Loucy (cell line): ENCODE results near the gene PROSER3.

ENCODE experiments used
- H2AFZ ChIP-seq: fragments of 200-600 bp; sonication (generic); 2 replicates; pipeline ENCODE4 v1.6.0; 2016; ENCODE audit warnings: antibody characterized with exemption, mild to moderate bottlenecking, low read length, moderate library complexity
- H3F3A ChIP-seq: fragments of 200-600 bp; 2 replicates; pipeline ENCODE4 v1.6.0; 2016; ENCODE audit warnings: antibody characterized with exemption, low read depth, mild to moderate bottlenecking
- H3K27me3 ChIP-seq: fragments of 200-600 bp; sonication (generic); 2 replicates; pipeline ENCODE4 v1.6.1; 2014; ENCODE audit warnings: low read length, mild to moderate bottlenecking; ENCODE audit not compliant: insufficient read depth, poor library complexity, severe bottlenecking
- H3K36me3 ChIP-seq: fragments of 200-600 bp; sonication (generic); 2 replicates; pipeline ENCODE4 v1.6.1; 2016; ENCODE audit warnings: low read length; ENCODE audit not compliant: insufficient read depth
- H3K4me1 ChIP-seq: fragments of 200-600 bp; sonication (generic); 2 replicates; pipeline ENCODE4 v1.5.1; 2014; ENCODE audit warnings: low read length, mild to moderate bottlenecking; ENCODE audit not compliant: insufficient read depth, poor library complexity, severe bottlenecking
- H3K4me2 ChIP-seq: fragments of 200-600 bp; sonication (generic); 2 replicates; pipeline ENCODE4 v1.6.0; 2014; ENCODE audit warnings: antibody characterized with exemption, low read length, low read depth, mild to moderate bottlenecking; ENCODE audit not compliant: poor library complexity, severe bottlenecking
- H3K4me3 ChIP-seq: fragments of 200-600 bp; sonication (generic); 2 replicates; pipeline ENCODE4 v1.5.1; 2014; ENCODE audit warnings: low read length, mild to moderate bottlenecking, mixed read lengths; ENCODE audit not compliant: poor library complexity, severe bottlenecking
- H3K79me2 ChIP-seq: fragments of 200-600 bp; sonication (generic); 2 replicates; pipeline ENCODE4 v1.6.1; 2014; ENCODE audit warnings: low read length; ENCODE audit not compliant: insufficient read depth
- H3K9ac ChIP-seq: fragments of 200-600 bp; sonication (generic); 2 replicates; pipeline ENCODE4 v1.6.0; 2014; ENCODE audit warnings: mild to moderate bottlenecking, low read depth, low read length, moderate library complexity; ENCODE audit not compliant: poor library complexity, severe bottlenecking
- H3K9me2 ChIP-seq: fragments of 200-600 bp; sonication (generic); replicated peaks from 2 replicates; pipeline ENCODE4 v1.6.1; 2016; ENCODE audit warnings: low read depth, low read length, mixed read lengths
- H3K9me3 ChIP-seq: fragments of 200-600 bp; sonication (generic); 2 replicates; pipeline ENCODE4 v1.6.1; 2014; ENCODE audit warnings: mild to moderate bottlenecking, antibody characterized with exemption, low read length, low read depth; ENCODE audit not compliant: insufficient read depth
- H4K20me1 ChIP-seq: fragments of 200-600 bp; sonication (generic); 2 replicates; pipeline ENCODE4 v1.6.0; 2014; ENCODE audit warnings: antibody characterized with exemption, low read length, mild to moderate bottlenecking; ENCODE audit not compliant: insufficient read depth, poor library complexity, severe bottlenecking
- EZH2phosphoT487 ChIP-seq: fragments of 200-600 bp; IDR thresholded peaks from 2 replicates; pipeline ENCODE4 v1.6.1; 2018; ENCODE audit warnings: antibody characterized with exemption, mild to moderate bottlenecking, moderate library complexity, borderline replicate concordance
- TF ChIP-seq, protein P1 (sequence below): fragments of 200-600 bp; sonication (generic); conservative IDR thresholded peaks from 2 replicates; pipeline ENCODE4 v1.5.1; 2014; ENCODE audit warnings: mild to moderate bottlenecking, antibody characterized with exemption, low read length

Gene PROSER3

GRCh38 chr19:35740108-35740422, 17.9 kb upstream of the PROSER3 start:
- H2AFZ ChIP-seq: peak overlapping the region; percentile 96
- TF ChIP-seq, protein P1, sequence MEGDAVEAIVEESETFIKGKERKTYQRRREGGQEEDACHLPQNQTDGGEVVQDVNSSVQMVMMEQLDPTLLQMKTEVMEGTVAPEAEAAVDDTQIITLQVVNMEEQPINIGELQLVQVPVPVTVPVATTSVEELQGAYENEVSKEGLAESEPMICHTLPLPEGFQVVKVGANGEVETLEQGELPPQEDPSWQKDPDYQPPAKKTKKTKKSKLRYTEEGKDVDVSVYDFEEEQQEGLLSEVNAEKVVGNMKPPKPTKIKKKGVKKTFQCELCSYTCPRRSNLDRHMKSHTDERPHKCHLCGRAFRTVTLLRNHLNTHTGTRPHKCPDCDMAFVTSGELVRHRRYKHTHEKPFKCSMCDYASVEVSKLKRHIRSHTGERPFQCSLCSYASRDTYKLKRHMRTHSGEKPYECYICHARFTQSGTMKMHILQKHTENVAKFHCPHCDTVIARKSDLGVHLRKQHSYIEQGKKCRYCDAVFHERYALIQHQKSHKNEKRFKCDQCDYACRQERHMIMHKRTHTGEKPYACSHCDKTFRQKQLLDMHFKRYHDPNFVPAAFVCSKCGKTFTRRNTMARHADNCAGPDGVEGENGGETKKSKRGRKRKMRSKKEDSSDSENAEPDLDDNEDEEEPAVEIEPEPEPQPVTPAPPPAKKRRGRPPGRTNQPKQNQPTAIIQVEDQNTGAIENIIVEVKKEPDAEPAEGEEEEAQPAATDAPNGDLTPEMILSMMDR: no peak
- TF ChIP-seq EZH2phosphoT487: no peak
- H3F3A ChIP-seq: no peaks in the 10 kb centered on the region

GRCh38 chr19:35740423-35741202, 17.4 kb upstream of the PROSER3 start:
- TF ChIP-seq, protein P1: peak; percentile 52
- TF ChIP-seq EZH2phosphoT487: no peak
- no peaks in the 10 kb centered on the region for H4K20me1 ChIP-seq

More at GRCh38 chr19:35740108-35740422, 17.9 kb upstream of the PROSER3 start:
- Histone ChIP-seq H3K4me3 (peak overlapping the region; percentile 79), H3K79me2 (no peaks in the 10 kb centered on the region), H3K27me3 (no peaks in the 10 kb centered on the region), H3K9me3 (no peaks in the 10 kb centered on the region), H3K9ac (peak overlapping the region; percentile 55), H3K4me2 (peak overlapping the region; percentile 74), H3K4me1 (peaks cover 7% of the 10 kb centered on the region), H3K9me2 (no peaks in the 10 kb centered on the region), H3K36me3 (peaks cover 23% of the 10 kb centered on the region; the same call in 1 of the 2 replicates), H4K20me1 (no peaks in the 10 kb centered on the region)

GRCh38 chr19:35741203-35741515, 16.8 kb upstream of the PROSER3 start:
- H2AFZ ChIP-seq: peak overlapping the region; percentile 96
- H3K27me3 ChIP-seq: no peaks in the 10 kb centered on the region
- H3K9me3 ChIP-seq: no peaks in the 10 kb centered on the region
- H3K4me1 ChIP-seq: peaks cover 13% of the 10 kb centered on the region
- peak overlapping the region; percentile 79 for H3K4me3 ChIP-seq
- TF ChIP-seq EZH2phosphoT487: no peak
- TF ChIP-seq, protein P1: 0 out of 2 replicates have a peak, but pooled peaks have one; percentile 27
- H3K4me2 ChIP-seq: peak overlapping the region; percentile 74
- H3F3A ChIP-seq: no peaks in the 10 kb centered on the region
- H4K20me1 ChIP-seq: no peaks in the 10 kb centered on the region
- H3K9me2 ChIP-seq: no peaks in the 10 kb centered on the region
- H3K9ac ChIP-seq: peak overlapping the region; percentile 55
- H3K36me3 ChIP-seq: peaks cover 23% of the 10 kb centered on the region; the same call in 1 of the 2 replicates
- H3K79me2 ChIP-seq: peaks cover 5% of the 10 kb centered on the region

More at GRCh38 chr19:35740423-35741202, 17.4 kb upstream of the PROSER3 start:
- Histone ChIP-seq H3K4me3 (peak overlapping the region; percentile 79), H3K27me3 (no peaks in the 10 kb centered on the region), H3K79me2 (no peaks in the 10 kb centered on the region; the same call in 1 of the 2 replicates), H3K4me1 (peaks cover 7% of the 10 kb centered on the region), H2AFZ (peak overlapping the region; percentile 96), H3F3A (no peaks in the 10 kb centered on the region), H3K4me2 (peak overlapping the region; percentile 74), H3K9ac (peak overlapping the region; percentile 55), H3K36me3 (peaks cover 23% of the 10 kb centered on the region; the same call in 1 of the 2 replicates), H3K9me2 (no peaks in the 10 kb centered on the region), H3K9me3 (no peaks in the 10 kb centered on the region)
